HG03196 (cell line): Measurements from ENCODE around the gene KDM8.
A peak's percentile ranks its signal among the peaks of the same experiment; 100 is the strongest.

ENCODE experiments used
- ATAC-seq: cut with Tn5 transposase; IDR thresholded peaks from one replicate; pipeline ENCODE4 v1.9.1; 2021; ENCODE audit not compliant: unreplicated experiment

Gene KDM8

GRCh38 chr16:27203507-27204311 is at the start of gene KDM8:
TSS of gene KDM8 (plus strand) at chr16:27203526. CDS start at chr16:27210124, 6,598 bp downstream.
- peak; percentile 77 for ATAC-seq

GRCh38 chr16:27154705-27155521 is 48.4 kb upstream of the KDM8 start:
- no peak for ATAC-seq

GRCh38 chr16:27156579-27156978 is 46.7 kb upstream of the KDM8 start:
- ATAC-seq, result no peak

GRCh38 chr16:27161398-27161797 is 41.9 kb upstream of the KDM8 start:
- ATAC-seq, result no peak

- ATAC-seq, result no peak
These were observed 39.0 kb upstream of the KDM8 start for GRCh38 chr16:27164352-27164751.

GRCh38 chr16:27165576-27165975 is 37.8 kb upstream of the KDM8 start:
- ATAC-seq, result no peak

GRCh38 chr16:27168790-27169189 is 34.5 kb upstream of the KDM8 start:
- no peak for ATAC-seq

GRCh38 chr16:27169511-27170071 is 33.7 kb upstream of the KDM8 start:
- ATAC-seq, result no peak

GRCh38 chr16:27171584-27171983 is 31.7 kb upstream of the KDM8 start:
- ATAC-seq, result no peak

GRCh38 chr16:27174007-27174406 is 29.3 kb upstream of the KDM8 start:
- no peak for ATAC-seq

GRCh38 chr16:27174798-27175197 is 28.5 kb upstream of the KDM8 start:
- ATAC-seq, result no peak

GRCh38 chr16:27175888-27176287 is 27.4 kb upstream of the KDM8 start:
- no peak for ATAC-seq

GRCh38 chr16:27177031-27177774 is 26.1 kb upstream of the KDM8 start:
- no peak for ATAC-seq

- ATAC-seq, result peak; percentile 84
These were observed 23.7 kb upstream of the KDM8 start for GRCh38 chr16:27179500-27180072.

- no peak for ATAC-seq
These were observed 22.1 kb upstream of the KDM8 start for GRCh38 chr16:27181019-27181790.

- ATAC-seq, result no peak
These were observed 20.4 kb upstream of the KDM8 start for GRCh38 chr16:27182906-27183405.

- ATAC-seq, result no peak
These were observed 17.6 kb upstream of the KDM8 start for GRCh38 chr16:27185776-27186130.

- ATAC-seq, result no peak
These were observed 14.7 kb upstream of the KDM8 start for GRCh38 chr16:27188633-27189032.

- ATAC-seq, result no peak
These were observed 13.9 kb upstream of the KDM8 start for GRCh38 chr16:27189335-27189972.
